GM19193 (cell line): ENCODE results near the gene CLIC5.

Experiments
- POLR2A ChIP-seq: IDR thresholded peaks from 4 replicates; pipeline ENCODE4 v1.6.1; 2011; ENCODE audit not compliant: insufficient read depth, insufficient read length; ENCODE audit errors: extremely low read depth

CLIC5 gene

GRCh38 chr6:46044881-46045617 lies 29.4 kb upstream of the CLIC5 start:
- no peak for TF ChIP-seq POLR2A

GRCh38 chr6:46042355-46042999 lies 26.8 kb upstream of the CLIC5 start:
- TF ChIP-seq POLR2A, result no peak

DNA sequence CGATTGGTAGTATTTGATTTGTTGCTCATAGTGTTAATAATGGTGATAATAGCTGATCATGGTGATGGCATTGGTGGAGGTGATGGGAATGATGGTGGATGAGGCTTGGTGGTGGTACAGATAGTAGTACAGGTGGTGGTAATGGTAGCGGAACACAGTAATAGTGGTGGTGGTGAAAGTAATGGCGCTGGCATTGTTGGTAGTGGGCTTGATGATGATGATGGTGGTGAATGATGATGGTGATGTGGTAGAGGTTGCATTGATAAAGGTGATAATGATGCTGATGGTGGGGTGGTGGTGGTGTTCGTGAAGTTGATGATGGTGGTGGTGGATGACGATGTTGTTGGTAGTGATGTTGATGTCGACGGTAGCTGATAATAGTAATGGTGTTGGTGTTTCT lies 24.6 kb upstream of the CLIC5 start:
- no peak for TF ChIP-seq POLR2A

DNA sequence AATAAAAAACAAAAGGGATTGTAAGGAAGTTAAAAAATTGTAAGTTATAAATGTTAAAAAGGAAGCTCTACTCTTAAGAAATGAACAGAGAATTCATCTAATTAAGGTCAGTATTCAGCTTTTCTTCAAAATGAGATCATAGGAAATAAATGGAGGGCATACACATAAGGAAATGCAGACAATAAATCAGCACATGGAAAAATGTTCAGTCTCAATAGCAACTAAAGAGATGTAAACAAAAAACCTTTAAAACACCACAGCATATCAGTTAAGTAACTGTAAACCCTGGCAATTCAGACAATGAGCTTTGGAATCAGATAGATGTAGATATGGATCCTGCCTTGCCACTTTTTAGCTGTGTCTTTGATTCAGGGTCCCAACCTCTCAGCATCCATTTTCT lies 24.0 kb upstream of the CLIC5 start:
- TF ChIP-seq POLR2A, result no peak

GRCh38 chr6:46036911-46037310 lies 21.3 kb upstream of the CLIC5 start:
- TF ChIP-seq POLR2A, result no peak

- TF ChIP-seq POLR2A, result no peak
These were observed 19.6 kb upstream of the CLIC5 start for GRCh38 chr6:46035242-46035641.

DNA sequence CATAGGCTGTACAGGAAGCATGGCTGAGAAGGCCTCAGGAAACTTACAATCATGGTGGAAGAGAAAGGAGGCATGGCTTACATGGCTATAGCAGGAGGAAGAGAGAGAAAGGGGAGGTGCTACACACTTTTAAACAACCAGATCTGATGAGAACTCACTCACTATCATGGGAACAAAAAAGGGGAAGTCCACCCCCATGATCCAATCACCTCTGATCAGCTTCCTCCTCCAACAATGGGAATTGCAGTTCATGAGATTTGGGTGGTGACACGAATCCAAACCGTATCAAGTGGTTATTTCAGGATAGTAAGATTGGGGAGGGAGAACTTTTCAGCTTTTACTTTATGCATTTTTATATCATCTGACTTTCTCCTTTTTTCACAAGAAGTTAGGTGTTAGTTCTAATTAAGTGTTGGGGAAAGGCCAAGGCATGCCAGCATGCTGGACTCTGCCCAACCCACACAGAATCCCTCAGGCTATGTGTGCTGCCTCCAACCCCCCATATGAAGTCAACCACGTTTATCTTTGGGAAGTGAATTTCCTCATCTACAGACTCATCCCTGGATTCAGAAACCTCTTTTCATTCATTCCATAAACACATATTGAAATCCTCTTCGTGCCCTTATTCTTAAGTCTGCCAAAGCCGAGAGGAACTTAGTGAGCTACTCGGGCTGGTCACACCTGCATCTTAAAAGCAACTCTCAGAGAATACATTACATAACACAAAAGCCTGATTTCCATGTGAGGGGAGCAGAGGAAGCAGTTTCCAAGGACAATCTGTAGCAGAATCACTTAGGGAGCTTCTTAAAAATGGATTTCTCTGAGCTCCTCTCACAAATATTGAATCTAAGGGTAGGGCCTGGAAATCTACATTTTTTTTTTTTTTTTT lies 16.7 kb upstream of the CLIC5 start:
- TF ChIP-seq POLR2A, result no peak

- no peak for TF ChIP-seq POLR2A
These were observed 13.9 kb upstream of the CLIC5 start for GRCh38 chr6:46029602-46030001.

- no peak for TF ChIP-seq POLR2A
These were observed 10.6 kb upstream of the CLIC5 start for GRCh38 chr6:46026307-46026706.

- TF ChIP-seq POLR2A, result no peak
These were observed 9.9 kb upstream of the CLIC5 start for GRCh38 chr6:46025573-46025972.

GRCh38 chr6:46024124-46024769 lies 8.6 kb upstream of the CLIC5 start:
- no peak for TF ChIP-seq POLR2A

DNA sequence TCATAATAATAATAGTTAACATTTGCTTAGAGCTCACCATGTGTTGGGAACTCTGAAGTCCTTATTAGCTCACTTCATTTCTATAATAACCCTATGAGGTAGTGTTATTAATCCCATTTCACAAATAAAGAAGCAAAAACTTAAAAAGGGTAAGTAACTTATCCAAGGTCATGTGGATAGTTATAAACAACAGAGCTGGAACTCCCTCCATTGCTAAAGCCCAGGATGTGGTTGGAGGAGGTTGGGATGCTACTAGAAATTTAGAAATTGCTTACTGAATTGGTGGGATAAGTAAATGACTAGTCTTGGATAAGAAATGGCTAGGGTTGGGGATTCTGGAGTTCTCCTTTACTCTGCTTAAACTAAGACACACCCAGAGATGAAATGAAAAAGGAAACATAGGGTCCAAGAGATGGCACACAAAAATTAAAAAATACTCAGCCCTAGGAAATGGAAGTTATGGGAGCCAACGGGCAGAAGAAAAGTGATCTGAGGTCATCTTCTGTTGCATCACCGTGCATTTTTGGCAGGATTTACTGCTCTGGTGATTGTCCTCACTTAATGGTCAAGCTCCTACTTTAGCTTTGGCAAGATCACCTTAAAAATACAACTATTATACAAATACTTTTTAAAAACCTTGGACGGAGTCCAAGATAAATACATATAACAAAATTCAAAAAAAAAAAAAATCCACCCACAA lies 7.7 kb upstream of the CLIC5 start:
- no peak for TF ChIP-seq POLR2A

DNA sequence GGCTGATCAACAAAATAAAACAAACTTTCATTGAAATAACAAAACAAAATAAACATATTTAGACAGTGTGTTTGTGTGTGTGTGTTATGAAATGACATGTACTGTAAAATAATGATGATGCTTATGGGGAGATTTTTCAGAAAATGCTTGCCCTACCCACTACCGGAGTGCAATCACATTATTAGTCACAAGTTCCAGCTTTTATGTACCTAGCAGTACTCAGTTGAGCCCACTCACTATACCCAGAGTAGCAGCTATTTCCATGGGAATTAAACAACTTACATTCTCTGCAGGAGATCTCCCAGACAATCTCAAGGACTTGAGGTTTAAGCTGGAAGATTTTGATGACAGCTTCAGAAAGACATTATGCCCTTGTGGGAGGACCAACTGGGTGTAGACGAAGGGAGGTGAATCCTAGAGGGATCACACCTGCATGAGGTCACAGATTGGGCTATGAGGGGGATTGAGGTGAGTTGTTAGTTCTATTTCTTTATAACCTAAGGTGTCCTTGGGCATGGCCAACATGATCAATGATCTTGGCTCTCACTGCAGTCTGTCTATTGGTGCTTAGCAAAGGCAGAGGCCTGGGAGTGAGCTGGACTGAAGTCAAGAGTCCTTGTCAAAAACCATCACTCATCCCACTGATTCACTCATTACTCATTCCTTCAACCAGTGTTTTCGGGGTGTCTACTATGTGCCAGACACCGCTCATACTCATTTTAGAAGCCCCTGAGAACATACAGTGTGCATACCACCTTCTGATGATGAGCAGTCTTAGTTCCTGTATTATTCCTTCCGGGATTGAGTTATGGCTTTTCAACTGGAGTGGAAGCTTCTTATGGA lies 6.7 kb upstream of the CLIC5 start:
- no peak for TF ChIP-seq POLR2A

- no peak for TF ChIP-seq POLR2A
These were observed 2.1 kb upstream of the CLIC5 start for GRCh38 chr6:46017726-46018125.

- TF ChIP-seq POLR2A, result no peak
These were observed 476 bp upstream of the CLIC5 start for GRCh38 chr6:46016063-46016608.
